PFSK-1 (cell line): ENCODE results near the gene FXYD4.

Experiments used
- POLR2AphosphoS5 ChIP-seq: IDR thresholded peaks from 2 replicates; pipeline ENCODE4 v1.6.1; 2012; ENCODE audit warnings: low read depth, mild to moderate bottlenecking, control low read depth, low read length, moderate library complexity
- TAF1 ChIP-seq: IDR thresholded peaks from 2 replicates; pipeline ENCODE4 v1.6.1; 2012; ENCODE audit warnings: low read length, control low read depth, borderline replicate concordance; ENCODE audit not compliant: insufficient read depth

DNA sequence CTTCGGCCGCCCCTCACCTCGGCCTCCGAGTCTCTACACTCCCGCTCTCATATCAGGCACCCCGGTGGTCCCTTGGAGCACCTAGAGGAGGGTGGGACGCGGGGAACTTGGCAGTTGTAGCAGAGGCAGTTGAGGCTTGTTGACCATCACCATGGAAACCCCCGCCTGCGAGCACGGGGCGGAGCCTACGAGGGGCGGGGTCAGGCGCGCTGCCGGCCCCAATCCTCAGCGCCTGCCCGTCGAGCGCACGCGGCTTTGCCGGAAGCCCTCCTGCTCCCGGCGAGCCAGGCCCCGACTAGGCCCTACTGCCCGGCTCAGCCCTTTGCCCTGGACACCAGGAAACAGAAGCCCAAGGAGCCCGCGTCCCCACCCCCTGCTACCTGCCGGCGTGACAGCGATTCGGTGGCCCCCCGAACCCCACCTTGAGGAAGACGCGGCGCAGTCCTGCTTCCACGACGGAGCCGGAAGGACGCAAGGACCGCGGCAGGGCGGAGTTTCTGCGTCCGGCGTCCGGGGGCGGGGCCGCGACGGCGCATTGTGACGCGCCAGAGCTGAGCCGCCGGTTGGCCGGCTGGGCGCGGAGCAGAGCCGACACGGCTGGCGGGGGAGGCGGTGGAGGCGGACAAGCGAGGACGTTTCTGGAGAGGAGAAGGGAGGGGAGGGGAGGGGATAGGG, 37.4 kb downstream of the FXYD4 start, which contains the start of gene HNRNPF:
- no peak for TF ChIP-seq TAF1
- TF ChIP-seq POLR2AphosphoS5 = peak; percentile 75
